Ascending aorta (tissue), 2 donors: ENCODE data around the gene AKAP13. TPM values are rescaled to one million over a fixed set of nuclear protein-coding genes. Genes with fewer than 3 reads are reported as not detected.

ENCODE experiments used
- DNase-seq, 2 donors: peaks; one replicate each; pipeline ENCODE4 v3.0.0-alpha.2; 2019; ENCODE audit warnings: low spot score in 2 of 2
- H3K27ac ChIP-seq, 2 donors: fragments of 200-600 bp; sonication (generic); one replicate each; pipeline ENCODE4 v1.5.1; 2016 to 2017; ENCODE audit warnings: mild to moderate bottlenecking in 1 of 2
- H3K27me3 ChIP-seq: fragments of 200-600 bp; sonication (generic); one replicate; pipeline ENCODE4 v1.5.1; 2017
- H3K36me3 ChIP-seq, 2 donors: fragments of 200-600 bp; sonication (generic); one replicate each; pipeline ENCODE4 v1.5.1; 2016
- H3K4me1 ChIP-seq, 2 donors: fragments of 200-600 bp; sonication (generic); one replicate each; pipeline ENCODE4 v1.5.1; 2016 to 2017; ENCODE audit warnings: mild to moderate bottlenecking in 1 of 2
- H3K4me3 ChIP-seq, 2 donors: fragments of 200-600 bp; sonication (generic); one replicate each; pipeline ENCODE4 v1.5.1; 2016 to 2017; ENCODE audit warnings: mild to moderate bottlenecking in 1 of 2
- H3K9me3 ChIP-seq, 2 donors: fragments of 200-600 bp; sonication (generic); one replicate each; pipeline ENCODE4 v1.5.1; 2016
- CTCF ChIP-seq, 3 experiments: fragments of 200-600 bp in 2 of 3; fragments of 450-650 bp in 1 of 3; sonication (generic) in 2 of 3; IDR thresholded peaks; one replicate each; pipeline ENCODE4 v1.5.1; 2016 to 2019; ENCODE audit warnings: antibody characterized with exemption in 3 of 3, mild to moderate bottlenecking in 1 of 3, moderate library complexity in 1 of 3
- intact Hi-C: fragments of 100-400 bp; cut with DNase I; formaldehyde crosslinking; loops from one replicate; pipeline ENCODE4 v1.15.1; 2023
- total RNA-seq: library from RNA; depleted of rRNA; stranded (reverse); fragments of >200 nt; gene quantifications from one replicate; pipeline ENCODE4 v1.1.0, GENCODE V29; 2016

The AKAP13 gene
- total RNA-seq, 1 donor from 2014 or later = 74.3 TPM

DNA sequence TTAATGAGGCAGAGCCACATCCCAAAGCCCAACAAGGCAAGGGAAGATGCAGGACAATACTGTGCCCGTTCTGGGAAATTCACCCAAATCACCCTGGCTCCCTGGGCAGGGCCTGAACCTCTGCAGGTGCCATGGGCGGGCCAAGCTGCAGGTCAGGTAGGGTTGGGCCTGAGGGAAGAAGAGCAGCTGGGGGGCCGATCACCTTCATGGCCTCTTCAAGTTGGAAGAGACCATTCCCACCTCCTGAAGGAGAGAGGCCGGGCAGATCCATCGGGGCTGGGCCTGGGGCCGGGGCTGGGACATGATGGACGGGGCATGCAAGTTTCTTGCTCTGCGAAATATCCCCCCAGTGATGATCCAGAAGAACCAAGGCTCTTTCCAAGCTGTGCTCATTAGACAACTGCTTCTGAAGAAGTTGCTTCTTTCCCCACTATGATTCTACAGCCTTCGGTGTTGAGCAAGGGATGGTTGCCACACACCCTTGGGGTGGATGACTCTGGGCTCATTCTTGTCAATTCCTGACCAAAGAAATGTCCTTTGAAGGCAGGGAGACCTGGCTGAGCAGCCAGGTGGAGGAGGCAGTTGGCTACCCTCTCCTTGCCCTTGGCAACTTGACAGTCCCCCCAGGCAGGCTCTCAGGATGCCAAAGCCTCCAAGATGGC is 376.1 kb downstream of the AKAP13 start:
- DNase-seq = peak in 1 of 2 donors; percentile 34

GRCh38 chr15:85757073-85757938 is 376.9 kb downstream of the AKAP13 start:
- TF ChIP-seq CTCF (IDR thresholded peaks at IDR 0.05) = no peak
- Histone ChIP-seq H3K27me3 (no peaks in the 10 kb centered on the region), H3K27ac (no peak overlapping the region), H3K4me1 (peaks cover 0 to 3% of the 10 kb centered on the region in 2 donors), H3K9me3 (no peaks in the 10 kb centered on the region), H3K4me3 (no peak overlapping the region), H3K36me3 (peaks cover 0 to 7% of the 10 kb centered on the region in 2 donors)
- no peak for DNase-seq
- intact Hi-C loops = no loop called here

More for the DNA sequence above, 376.1 kb downstream of the AKAP13 start:
- no peaks in the 10 kb centered on the region for H3K27me3 ChIP-seq
- peaks cover 0 to 3% of the 10 kb centered on the region in 2 donors for H3K4me1 ChIP-seq
- H3K4me3 ChIP-seq = no peak overlapping the region
- peaks cover 0 to 7% of the 10 kb centered on the region in 2 donors for H3K36me3 ChIP-seq
- intact Hi-C loops = no loop called here
- TF ChIP-seq CTCF (IDR thresholded peaks at IDR 0.05) = no peak
- H3K9me3 ChIP-seq = no peaks in the 10 kb centered on the region
- no peak overlapping the region for H3K27ac ChIP-seq

GRCh38 chr15:85757939-85758654 is 377.7 kb downstream of the AKAP13 start:
- DNase-seq = no peak
- TF ChIP-seq CTCF (IDR thresholded peaks at IDR 0.05) = no peak
- intact Hi-C loops = no loop called here
- H3K36me3 ChIP-seq = peaks cover 0 to 7% of the 10 kb centered on the region in 2 donors
- no peak overlapping the region for H3K27ac ChIP-seq
- H3K9me3 ChIP-seq = no peaks in the 10 kb centered on the region
- no peak overlapping the region for H3K4me3 ChIP-seq
- H3K4me1 ChIP-seq = peaks cover 4 to 8% of the 10 kb centered on the region in 2 donors
- H3K27me3 ChIP-seq = no peaks in the 10 kb centered on the region

DNA sequence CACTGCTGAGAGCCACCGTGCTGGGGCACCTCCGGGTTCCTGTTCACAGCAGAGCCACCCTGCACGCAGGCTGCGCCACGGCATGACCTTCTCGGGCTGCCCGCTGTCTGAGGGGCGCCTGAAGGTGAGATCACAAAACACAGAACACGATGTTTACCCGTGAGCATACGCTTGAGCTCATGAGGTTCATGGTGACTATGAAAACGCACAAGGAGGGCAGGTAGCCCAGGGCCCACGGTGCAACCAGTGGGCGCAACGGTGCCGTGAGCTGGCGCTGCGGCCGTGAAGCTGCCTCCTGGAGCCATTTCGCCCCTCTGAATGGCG is 378.2 kb downstream of the AKAP13 start:
- H3K4me3 ChIP-seq = no peak overlapping the region
- intact Hi-C loops = no loop called here
- H3K27ac ChIP-seq = no peak overlapping the region
- peaks cover 0 to 7% of the 10 kb centered on the region in 2 donors for H3K36me3 ChIP-seq
- H3K9me3 ChIP-seq = no peaks in the 10 kb centered on the region
- peaks cover 4 to 13% of the 10 kb centered on the region in 2 donors for H3K4me1 ChIP-seq
- TF ChIP-seq CTCF (IDR thresholded peaks at IDR 0.05) = no peak
- H3K27me3 ChIP-seq = no peaks in the 10 kb centered on the region
- no peak for DNase-seq

- intact Hi-C loops = no loop called here
- DNase-seq = no peak
- no peak for TF ChIP-seq CTCF (IDR thresholded peaks at IDR 0.05)
- H3K27me3 ChIP-seq = no peaks in the 10 kb centered on the region
- H3K27ac ChIP-seq = no peak overlapping the region
- H3K9me3 ChIP-seq = no peaks in the 10 kb centered on the region
- no peak overlapping the region for H3K4me3 ChIP-seq
- peaks cover 10 to 21% of the 10 kb centered on the region in 2 donors for H3K4me1 ChIP-seq
- peaks cover 0 to 7% of the 10 kb centered on the region in 2 donors for H3K36me3 ChIP-seq
These were observed 379.0 kb downstream of the AKAP13 start for GRCh38 chr15:85759376-85759775.
